ENCODE data around the gene VNN1.
"Not testable (repeated sequence)": the region's sequence is repeated elsewhere in the genome, so short reads cannot be mapped to it uniquely, and the experiment has no call there.

The VNN1 gene

DNA sequence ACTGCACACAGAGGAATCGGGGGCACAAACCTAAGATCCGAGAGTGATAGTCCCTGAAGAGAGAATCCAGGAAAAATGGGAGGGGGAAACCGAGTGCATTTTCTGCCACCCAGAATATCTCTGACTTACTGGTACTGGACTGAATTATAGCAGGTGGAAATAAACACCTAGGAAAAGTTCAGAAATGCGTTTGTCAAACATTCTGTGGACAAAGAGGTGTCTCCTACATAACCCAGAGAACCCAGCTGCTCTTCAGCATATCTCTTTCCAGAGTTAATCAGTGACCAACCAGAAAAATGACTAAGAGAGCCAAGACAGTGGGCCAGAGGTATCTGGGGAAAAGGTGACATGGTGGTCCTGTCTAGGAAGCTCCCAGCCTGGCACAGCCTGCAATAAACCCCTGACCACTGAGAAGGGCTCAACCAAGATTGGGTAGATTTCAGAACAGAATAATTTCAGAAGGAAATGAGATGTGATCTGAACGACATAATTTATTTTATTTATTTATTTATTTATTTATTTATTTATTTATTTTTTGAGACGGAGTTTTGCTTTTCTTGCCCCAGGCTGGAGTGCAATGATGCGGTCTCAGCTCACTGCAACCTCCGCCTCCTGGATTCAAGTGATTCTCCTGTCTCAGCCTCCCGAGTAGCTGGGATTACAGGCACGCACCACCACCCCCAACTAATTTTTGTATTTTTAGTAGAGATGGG, 6.0 kb upstream of the VNN1 start:
- no peak for DNase-seq

DNA sequence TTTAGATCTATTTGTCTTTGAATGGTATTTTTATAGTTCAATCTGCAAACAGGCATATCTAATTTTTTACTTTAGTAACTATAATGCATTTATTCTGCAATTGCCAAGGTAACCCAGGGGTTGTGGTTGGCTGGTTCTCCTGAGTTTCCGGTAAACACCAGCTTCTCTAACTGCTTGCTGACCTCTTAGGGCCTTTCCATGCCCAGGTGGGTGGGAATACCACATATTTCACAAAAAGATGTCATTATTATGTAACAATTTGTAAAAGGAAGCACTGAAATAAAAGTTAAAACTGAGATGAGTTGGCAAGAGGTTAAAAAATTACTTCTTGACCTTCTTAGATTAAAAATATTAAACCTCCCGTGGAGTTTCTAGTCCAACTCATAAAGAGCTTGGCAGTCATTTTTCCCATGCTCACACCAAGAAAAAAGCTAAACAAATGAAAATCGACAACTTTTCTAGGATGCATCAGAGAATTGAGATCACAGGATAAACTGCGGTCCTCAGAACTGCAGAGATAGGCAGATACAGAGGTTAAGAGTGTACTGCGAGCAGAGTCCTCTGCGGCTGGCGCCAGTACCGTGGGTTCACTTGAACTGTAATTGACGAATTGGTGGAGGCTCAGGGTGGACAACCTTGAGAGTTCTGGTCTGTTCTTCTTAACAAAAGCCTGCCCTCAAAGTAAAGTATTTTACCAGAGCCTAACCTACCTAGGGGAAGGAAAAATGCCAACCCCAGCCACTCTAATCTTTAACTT, 2.2 kb upstream of the VNN1 start:
- no peak for DNase-seq

DNA sequence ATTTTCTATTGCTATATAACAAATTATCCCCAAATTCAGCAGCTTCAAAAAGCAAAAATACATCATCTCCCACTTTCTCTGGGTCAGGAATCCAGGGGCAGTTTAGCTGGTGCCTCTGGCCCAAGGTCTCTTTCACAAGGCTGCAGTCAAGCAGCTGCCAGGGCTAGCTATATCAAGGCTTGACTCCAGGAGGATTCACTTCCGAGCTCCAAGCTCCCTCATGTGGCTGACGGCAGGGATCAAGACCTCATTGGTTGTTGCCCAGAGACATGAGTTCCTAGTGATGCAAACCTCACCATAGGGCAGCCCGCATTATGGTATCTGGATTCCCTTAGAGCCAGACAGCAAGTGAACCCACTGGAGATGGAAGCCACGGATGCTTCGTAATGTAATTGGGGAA, 1.3 kb upstream of the VNN1 start:
- no peak for DNase-seq

DNA sequence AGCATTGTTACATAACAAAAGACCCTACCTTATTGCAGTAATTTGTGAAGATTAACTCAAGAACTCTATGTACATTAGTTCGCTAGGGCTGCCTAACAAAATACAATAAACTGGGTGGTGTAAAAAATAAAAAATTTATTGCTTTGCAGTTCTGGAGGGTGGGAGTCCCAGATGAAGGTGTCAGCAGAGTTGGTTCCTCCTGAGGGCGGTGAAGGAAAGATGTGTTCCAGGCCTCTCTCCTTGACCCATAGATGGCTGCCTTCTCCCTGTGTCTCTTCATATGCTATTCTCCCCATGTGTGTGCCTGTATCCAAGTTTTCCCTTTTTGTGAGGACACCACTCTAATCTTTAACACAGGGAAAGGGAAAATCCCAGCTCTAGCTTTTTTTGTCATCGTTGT, 305 bp upstream of the VNN1 start:
- no peak for DNase-seq

DNA sequence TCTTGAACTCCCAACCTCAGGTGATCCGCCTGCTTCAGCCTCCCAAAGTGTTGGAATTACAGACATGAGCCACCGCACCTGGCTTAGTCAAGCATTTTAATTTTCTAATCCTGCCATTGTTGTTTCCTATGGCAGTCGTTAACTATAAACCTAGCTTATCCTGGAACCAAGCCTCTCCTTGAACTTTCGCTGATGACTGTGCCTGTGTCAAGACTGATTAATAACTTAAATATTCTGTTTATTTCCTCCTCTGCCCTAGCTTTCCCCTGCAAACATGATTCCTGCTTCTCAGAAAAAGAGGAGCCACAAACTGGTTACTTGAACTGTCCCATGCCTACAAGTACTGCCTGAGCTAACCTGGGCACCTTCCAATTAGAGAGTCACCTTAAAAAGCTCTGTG, 1.5 kb downstream of the VNN1 start:
- DNase-seq: no peak

DNA sequence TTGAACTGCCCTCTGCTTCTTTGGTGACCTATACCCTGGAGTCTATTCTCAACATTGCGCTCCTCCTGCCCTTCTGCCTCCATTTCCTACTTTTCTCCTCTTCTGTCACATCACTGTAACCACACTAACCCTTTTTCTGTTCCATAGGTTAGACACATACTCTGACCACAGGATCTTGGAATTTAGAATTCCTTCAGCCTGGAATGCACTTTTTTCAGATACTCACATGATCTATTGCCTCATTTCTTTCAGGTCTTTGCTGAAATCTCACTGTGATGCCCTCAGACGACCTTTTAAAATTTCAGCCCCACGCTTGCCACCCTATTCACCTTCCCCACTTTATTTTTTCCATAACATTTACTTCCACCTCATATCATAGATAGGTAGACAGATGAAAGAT, 5.1 kb downstream of the VNN1 start:
- no peak for DNase-seq

DNA sequence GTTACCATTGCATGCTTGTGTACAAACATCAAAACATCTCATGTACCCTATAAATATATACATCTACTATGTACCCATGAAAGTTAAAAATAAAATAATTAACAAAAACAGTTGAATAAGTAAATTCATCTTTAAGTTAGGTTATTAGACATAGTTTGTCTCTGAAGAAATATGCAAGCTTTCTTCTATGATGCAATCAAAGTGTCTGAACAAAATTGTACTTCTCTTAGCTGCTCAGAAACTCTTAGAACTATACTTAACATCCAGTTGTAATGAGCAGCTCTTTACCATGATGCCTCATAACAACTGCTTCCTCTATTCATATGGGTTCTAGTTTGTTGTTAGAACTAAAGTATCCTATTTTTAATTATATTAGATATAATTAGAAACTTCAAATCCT, 5.9 kb downstream of the VNN1 start:
- DNase-seq: no peak

DNA sequence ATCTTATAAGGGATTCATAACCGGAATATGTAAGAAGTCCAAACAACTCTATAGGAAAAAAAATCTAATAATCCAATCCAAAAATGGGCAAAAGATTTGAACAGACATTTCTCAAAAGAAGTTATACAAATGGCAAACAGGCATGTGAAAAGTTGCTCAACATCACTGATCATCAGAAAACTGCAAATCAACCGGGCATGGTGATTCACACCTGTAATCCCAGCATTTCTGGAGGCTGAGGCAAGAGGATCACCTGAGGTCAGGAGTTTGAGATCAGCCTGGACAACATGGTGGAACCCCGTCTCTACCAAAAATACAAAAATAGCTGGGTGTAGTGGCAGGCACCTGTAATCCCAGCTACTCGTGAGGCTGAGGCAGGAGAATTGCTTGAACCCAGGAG, 7.1 kb downstream of the VNN1 start:
- not testable (repeated sequence) for DNase-seq

DNA sequence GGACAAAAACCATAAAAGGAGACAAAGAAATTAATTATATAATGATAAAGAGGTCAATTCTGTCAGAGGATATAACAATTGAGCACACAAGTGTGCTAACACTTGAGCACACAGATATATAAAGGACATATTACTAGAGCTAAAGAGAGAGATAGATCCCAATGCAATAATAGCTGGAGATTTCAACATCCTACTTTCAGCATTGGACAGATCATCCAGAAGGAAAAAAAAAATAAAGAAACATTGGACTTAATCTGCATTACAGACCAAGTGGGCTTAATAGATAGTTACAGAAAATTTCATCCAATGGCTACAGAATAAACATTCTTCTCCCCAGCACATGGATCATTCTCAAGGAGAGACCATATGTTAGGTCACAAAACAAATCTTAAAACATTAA, 9.9 kb downstream of the VNN1 start:
- DNase-seq: no peak

DNA sequence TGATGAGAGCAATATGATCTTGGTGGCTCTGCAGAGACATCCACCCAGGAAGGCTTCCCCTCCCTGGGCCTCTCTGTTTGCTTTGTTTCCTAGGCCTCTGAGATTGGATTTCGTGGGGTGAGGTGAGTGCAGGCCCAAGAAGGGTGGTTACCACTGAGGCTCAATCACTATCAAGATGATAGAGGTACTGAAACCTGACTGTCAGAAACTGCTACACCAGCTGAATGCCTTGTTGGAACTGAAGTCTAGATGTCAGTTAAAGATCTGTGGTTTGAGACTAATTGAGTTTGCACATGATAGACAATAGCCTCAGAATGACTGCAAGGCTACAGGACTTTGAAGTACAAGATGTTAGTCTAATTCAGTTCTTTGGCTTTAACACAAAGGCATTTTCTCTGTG, 15.2 kb downstream of the VNN1 start:
- DNase-seq: no peak

DNA sequence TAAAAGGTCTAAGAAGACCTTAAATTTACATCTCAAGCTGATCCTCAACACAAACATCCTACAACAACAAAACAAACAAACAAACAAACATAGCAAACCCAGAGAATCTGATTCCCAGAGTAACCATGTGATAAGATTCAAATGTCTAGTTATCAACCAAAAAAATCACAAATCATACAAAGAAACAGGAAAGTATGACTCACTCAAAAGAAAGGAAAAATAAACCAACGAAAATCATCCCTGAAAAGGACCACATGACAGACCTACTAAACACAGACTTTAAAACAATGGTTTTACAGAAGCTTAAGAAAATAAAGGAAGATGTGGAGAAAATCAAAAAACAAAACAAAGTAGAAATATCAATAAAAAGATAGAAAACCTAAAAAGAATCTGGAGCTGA, 18.1 kb downstream of the VNN1 start:
- no peak for DNase-seq

DNA sequence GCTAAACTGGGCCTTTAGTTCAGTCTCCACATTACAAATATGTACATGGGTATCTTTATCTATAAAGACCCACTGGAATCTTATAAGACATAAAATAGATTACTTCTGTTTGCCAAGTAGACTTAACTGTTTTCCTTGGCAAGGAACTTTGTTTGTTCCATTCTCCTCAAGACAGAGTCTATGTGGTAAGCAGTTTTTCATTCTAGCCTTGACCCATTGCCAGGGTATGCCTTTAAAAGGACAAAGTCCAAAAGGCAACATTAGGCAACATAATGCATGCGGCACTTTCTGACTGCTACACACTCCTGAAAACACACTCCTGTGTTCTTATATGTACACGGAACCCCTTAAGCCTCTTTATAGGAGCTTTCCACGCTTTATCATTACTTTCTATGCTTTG, 20.4 kb downstream of the VNN1 start:
- DNase-seq: no peak

DNA sequence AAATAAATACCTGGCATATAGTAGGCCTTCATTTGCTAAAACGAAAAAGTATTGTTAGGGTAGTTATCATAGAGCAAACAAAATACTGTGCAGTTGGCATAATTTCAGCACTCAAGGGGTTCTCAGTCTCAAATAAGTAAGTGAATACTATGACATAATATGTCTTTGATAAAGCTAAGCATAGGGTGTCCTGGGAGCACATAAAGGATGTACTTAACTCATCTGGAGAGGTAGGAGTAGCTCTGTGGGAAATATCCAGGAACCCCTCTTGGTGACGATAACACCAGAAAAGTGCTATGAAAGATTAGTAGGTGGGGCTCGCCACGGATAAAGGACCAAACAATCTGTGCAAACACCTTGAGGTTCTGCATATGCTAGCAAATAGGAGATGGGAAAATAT, 23.2 kb downstream of the VNN1 start:
- DNase-seq: no peak

DNA sequence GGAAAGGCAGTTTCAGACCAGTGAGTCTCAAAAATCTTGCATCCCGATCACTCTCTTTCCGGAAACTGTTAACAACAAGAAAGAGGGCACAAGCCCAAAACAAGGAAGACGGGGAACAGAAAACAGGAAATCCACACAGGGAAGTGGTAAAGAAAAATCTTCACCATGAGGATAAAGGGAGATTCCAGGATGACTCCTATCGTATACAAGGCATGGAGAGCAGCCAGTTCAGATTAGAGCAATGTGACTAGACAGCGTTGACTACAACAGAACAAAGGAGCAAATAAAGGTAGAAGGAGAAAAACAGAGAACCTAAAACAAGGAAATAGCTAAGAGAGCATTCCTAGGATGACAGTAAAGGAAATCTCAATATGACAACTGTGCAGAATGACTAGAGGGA, 26.5 kb downstream of the VNN1 start:
- no peak for DNase-seq

DNA sequence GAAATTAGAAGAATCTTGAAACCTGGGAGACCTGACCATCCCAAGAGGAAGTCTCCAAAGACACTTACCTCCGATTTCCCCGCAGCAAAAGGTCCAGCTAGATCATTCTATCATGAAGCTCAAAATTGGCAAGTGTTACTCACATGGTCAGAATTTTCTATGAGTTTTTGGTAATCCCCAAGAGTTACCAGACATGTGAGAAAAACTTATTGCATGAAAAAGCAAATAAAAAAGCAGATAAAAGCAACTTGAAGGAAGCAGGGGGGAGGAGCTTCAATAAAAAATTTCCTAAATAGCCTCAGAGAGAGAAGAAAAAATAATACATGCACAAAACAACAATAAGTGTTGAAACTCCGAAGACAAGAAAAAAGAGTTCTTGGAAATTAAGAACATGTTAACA, 27.3 kb downstream of the VNN1 start:
- no peak for DNase-seq

DNA sequence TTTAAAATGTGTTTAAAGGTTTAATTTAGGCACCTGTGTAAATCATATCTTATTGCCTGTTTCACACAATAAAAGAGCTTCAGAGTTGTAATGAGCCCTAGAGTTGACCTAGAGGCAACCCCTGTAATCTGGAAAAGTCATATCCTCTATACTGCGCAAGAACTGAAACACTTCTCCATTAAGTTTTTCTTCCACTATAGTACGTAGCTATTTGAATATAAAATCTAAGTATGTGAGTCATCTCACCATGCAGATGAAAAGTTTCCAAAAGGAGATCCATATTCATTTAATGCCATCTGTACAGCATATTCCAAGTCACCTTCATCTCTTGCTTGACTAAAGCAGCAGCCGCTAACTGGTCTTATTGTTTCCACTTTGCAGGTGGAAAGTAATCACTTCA, 28.8 kb downstream of the VNN1 start:
- no peak for DNase-seq

DNA sequence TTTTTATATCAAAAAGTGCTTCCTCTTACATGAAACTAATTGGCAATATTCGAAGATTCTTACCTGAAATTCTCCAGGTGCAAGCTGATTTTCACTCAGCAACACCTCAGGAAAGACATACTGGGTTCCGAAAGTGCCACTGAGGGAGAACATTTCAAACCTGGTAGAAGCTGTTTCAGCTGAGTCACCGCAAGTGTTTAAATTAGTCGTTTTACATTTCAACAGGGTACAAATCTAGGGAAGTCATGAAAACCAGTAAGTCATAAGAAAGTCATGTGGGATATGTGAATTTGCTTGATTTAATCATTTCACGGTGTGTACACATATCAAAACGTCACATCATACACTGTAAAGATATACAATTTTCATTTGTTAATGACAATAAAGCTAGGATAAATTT, 29.6 kb downstream of the VNN1 start:
- DNase-seq: no peak

DNA sequence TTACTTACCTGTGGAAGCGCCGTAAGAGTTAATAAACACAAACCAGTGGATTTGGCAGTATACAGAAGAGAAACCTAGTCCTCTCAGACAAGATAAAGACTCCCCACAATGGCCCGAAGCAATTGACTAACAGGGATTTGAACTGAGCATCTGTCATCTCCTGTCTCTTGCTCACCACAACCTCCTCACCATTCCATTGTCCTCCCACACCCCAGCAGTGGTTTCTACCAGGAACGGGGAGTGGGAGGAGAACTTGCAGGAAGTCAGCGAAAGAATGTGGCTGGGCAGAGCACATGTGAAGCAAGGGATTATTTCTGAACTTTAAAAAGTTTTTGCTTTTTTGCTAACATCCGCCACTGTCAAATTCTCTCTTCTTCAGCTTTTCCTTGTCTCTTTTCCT, 30.3 kb downstream of the VNN1 start:
- no peak for DNase-seq

DNA sequence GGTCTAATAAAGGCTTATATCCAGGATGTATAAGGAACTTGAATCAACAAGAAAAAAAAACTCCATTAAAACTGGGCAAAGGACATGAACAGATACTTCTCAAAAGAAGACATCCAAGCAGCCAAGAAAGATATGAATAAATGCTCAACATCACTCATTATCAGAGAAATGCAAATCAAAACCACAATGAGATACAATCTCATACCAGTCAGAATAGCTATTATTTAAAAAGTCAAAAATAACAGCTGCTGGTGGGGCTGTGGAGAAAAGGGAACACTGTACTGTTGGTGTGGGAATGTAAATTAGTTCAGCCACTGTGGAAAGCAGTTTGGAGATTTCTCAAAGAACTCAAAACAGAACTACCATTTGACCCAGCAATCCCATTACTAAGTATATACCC, 34.8 kb downstream of the VNN1 start:
- not testable (repeated sequence) for DNase-seq

DNA sequence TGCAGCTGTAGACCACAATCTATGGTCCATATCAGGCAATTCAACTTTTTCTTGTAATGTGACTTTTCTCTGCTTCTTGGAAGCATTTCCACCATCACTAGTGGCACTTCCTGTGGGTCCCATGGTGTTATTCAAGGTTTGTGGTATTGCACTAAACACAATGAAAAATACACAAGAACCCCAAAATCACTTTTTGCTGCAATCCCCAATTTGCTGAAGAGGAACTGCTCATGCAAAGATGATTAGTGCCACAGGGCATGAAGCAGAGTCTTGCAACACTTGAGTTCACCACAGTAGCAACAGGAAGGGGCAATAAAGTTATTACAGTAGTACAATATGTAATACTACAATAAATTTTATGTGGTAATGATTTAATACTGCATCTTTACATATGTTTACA, 38.1 kb downstream of the VNN1 start:
- DNase-seq: no peak

DNA sequence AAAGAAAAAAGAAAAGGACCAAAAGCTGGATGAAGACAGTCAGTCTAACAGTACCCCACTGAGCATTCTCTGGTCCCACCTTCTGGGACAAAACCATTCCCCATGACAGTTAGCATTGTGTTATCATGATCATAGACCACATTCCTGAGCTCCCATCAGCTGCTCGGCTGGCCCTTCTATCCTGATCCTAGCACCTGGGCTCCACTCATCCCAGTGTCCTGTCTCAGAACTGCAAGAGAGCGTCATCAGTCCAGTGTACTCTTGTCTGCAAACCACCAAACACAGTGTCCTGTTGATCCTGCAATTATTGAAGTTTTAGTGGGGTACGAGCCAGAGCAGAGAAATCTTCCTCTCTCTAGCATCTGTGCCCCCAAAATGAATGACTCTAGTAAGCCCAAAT, 38.9 kb downstream of the VNN1 start:
- no peak for DNase-seq

DNA sequence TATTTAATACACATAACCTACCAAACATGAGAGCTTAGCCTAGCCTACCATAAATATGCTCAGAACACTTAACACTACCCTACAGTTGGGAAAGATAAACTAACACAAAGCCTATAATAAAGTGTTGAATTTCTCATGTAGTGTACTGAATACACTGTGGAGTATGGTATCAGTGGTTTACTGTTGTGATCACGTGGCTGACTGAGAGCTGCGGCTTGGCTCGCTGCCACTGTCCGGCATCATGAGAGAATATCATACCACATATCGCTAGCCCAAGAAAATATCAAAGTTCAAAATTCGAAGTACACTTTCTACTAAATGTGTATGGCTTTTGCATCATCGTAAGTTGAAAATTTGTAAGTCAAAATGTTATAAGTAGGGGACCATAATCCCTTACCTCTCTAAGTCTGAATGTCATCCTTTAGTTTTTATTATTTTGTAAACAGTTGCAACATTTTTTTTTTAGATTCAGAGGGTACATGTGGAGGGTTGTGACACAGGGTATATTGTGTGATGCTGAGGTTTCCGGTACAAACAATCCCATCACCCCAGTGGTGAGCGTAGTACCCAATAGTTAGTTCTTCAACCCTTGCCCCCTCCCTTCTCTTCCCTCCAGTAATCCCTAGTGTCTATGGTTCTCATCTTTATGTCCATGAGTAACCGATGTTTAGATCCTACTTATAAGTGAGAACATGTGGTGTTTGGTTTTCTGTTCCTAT, 40.3 kb downstream of the VNN1 start:
- no peak for DNase-seq

DNA sequence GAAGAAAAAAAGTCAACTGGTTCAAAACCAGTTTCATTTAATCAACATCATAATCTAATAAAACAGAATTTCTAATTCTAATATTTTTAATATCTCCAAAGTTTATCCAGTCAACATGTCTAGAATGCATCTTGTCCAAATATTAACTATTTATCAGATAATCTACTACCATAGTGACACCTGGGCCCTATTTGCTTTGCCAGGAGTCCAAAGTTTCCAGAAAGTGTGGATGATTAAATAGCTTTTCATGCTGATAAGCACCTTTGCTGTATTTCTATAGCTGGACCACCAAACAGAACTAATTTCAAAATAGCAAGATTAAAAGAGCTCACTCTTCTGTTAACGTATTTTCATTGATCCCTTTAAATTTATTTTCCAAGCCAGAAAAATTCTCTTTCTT, 42.6 kb downstream of the VNN1 start:
- no peak for DNase-seq

DNA sequence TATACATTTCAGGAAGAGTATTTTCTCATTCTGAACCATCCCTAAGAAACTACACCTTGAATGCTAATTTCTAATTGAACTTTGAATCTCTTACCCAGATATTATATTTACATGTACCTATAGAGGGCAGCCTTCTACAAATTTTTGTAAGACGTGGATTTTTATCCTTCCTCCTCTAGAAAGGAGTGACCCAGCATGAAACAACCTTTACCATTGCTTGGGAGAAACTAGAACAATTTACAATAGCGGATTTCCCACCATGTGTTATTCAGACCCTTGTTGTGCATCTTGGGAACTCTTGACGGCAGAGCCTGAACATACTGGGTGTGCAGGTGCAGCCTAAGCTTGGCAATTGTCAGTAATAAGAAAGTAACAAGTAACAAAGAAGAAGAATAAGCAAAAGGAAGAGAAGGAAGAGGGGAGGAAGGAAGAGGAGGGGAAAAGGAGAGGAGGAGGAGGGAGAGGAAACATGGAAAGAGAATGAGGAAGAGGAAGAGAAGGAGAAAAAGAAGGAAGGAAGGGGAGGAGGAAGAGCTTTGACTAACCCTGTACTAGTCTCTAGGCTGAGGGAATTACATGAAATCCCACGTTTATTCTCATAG, 44.1 kb downstream of the VNN1 start:
- DNase-seq: no peak

Measured in stimulated activated CD4-positive, alpha-beta T cell treated with anti-CD3 and anti-CD28 coated beads, Interleukin-4, amount 100 ng/mL, for 4 hours (primary cell).